Epithelial cell of proximal tubule (primary cell): Measurements from ENCODE around the gene CFI. TPM values are rescaled to one million over a fixed set of nuclear protein-coding genes. Genes with fewer than 3 reads are reported as not detected.

ENCODE experiments used
- DNase-seq: peaks from one replicate; pipeline ENCODE4 v3.0.0-alpha.2; 2011; ENCODE audit warnings: low read depth
- H3K4me3 ChIP-seq: 2 replicates; pipeline ENCODE4 v1.5.1; 2011; ENCODE audit warnings: low read depth, mild to moderate bottlenecking, low read length
- CTCF ChIP-seq: conservative IDR thresholded peaks from 2 replicates; pipeline ENCODE4 v1.5.1; 2012; ENCODE audit warnings: low read depth, mild to moderate bottlenecking, low read length
- total RNA-seq: library from RNA; depleted of rRNA; stranded (reverse); fragments of >200 nt; gene quantifications from 2 replicates; pipeline ENCODE4 v1.2.3, GENCODE V29; 2015

Gene CFI
- total RNA-seq: 2.6 and 5.8 TPM in 2 replicates

- DNase-seq: peak; percentile 60
- peak within 1 kb of the TSS; percentile 65 for H3K4me3 ChIP-seq
- TF ChIP-seq CTCF: no peak
Measured at GRCh38 chr4:109801895-109802319, at the start of gene CFI. CFI (minus strand) TSS chr4:109801999; CDS start chr4:109801971, 28 bp downstream.

DNA sequence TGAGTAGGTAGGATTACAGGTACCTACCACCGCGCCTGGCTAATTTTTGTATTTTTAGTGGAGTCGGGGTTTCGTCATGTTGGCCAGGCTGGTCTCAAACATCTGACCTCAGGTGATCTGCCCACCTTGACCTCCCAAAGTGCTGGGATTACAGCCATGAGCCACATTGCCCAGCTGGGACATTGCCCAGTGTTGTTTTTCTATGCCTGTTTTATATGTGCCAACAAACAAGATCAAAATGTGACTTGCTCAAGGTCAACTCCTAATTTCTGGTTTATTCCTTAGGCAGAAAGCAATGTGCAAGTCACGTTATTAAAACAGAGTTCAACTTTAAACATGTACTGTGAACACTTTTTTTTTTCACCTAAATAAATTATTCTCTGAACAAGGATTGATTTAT, 48.8 kb upstream of the CFI start:
- DNase-seq: no peak
- H3K4me3 ChIP-seq: no peak overlapping the region
- TF ChIP-seq CTCF: no peak

DNA sequence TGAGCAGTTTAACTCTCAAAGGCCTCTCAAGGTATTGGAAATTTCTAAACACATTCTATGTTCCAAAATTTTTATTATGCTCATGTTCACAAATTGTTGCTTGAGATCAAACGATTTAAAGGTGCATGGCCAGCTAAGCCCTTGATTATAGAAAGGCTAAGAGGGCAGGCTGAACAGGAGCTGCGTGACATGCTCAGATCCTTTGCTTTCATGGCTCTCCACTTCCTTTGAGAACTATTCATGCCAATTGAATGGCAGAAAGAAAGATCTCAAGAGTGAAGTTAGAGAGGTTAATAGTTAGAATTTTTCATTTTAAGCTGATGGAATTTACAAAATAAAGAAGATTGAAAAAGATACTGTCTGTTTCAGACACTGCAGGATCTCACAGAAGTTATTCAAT, 46.7 kb upstream of the CFI start:
- DNase-seq: no peak
- TF ChIP-seq CTCF: no peak
- H3K4me3 ChIP-seq: no peak overlapping the region

DNA sequence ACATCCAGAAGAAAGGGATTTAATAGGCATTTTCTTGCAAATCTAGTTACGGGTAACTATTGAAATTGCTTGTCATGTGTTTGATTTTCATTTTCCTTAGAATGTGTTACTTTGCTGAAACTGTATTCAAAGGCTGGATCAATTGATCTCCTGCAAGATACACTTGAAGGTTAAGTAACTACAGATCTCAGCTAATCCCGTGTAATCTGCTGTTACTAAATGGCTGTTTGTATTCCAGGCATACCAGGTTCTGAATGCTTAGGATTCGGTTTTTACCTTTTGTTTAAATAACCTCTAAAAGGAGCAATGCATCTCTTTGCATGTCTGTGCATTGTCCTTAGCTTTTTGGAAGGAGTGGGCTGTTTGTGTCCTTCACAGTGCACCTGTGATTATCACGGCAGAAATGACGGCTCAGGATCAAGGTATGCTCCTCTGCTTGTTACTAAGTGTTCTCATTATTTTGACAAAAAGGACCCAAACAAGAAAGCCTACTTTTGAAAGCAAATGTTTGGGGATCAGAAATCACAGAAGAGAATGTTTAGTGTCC, 46.2 kb upstream of the CFI start, which contains the start of gene LRIT3:
LRIT3 (plus strand) TSS at position 212 of the 547 bp plus-strand sequence; CDS start at position 307, 95 bp downstream.
- no peak for TF ChIP-seq CTCF
- DNase-seq: no peak
- H3K4me3 ChIP-seq: no peak within 1 kb of the TSS

- H3K4me3 ChIP-seq: no peak overlapping the region
- no peak for TF ChIP-seq CTCF
- no peak for DNase-seq
Measured at GRCh38 chr4:109846395-109847098, 44.7 kb upstream of the CFI start.

DNA sequence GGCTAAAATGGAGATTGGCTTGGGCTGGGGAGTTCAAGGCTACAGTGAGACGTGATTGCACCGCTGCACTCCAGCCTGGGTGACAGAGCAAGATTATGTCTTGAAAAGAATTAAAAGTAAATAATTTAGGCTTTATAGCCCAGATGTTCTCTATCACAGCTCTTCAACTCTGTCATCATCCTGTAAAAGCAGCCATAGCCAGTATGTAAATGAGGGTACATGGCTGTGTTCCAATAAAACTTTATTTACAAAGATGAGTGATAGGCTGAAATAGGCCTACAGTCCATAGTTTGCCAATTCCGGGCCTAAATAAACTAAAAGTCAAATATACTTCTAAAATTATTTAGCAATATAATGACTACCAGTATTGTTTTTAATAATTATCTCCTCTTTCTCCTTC, 35.2 kb upstream of the CFI start:
- no peak for DNase-seq
- no peak for TF ChIP-seq CTCF
- H3K4me3 ChIP-seq: no peak overlapping the region

- no peak overlapping the region for H3K4me3 ChIP-seq
- no peak for DNase-seq
- TF ChIP-seq CTCF: no peak
Measured at GRCh38 chr4:109833756-109834155, 32.0 kb upstream of the CFI start.
